Lung (tissue), 12 donors: Measurements from ENCODE around the gene KPNA4. TPM values are rescaled to one million over a fixed set of nuclear protein-coding genes. Genes with fewer than 3 reads are reported as not detected.

Experiments
- ATAC-seq: fragments of 200-7000 bp; cut with Tn5 transposase; one replicate; pipeline ENCODE4 v1.9.1; 2020; ENCODE audit warnings: moderate number of reproducible peaks; ENCODE audit not compliant: insufficient read depth, low FRiP score
- DNase-seq, 3 donors: peaks; one replicate each; pipeline ENCODE4 v3.0.0-alpha.2; 2013 to 2017
- H3K27ac ChIP-seq, 2 donors: one replicate each; pipeline ENCODE4 v1.5.1; 2013; ENCODE audit warnings: mild to moderate bottlenecking in 2 of 2, moderate library complexity in 2 of 2, control low read depth in 1 of 2, inconsistent platforms in 1 of 2, low read depth in 1 of 2, low read length in 1 of 2
- H3K27me3 ChIP-seq, 3 donors: one replicate each; pipeline ENCODE4 v1.5.1; 2013; ENCODE audit warnings: low read length in 2 of 3; ENCODE audit not compliant: control insufficient read depth in 3 of 3, insufficient read depth in 3 of 3
- H3K36me3 ChIP-seq, 4 donors: one replicate each; pipeline ENCODE4 v1.5.1; 2013; ENCODE audit warnings: low read length in 4 of 4, mild to moderate bottlenecking in 1 of 4, moderate library complexity in 1 of 4; ENCODE audit not compliant: control insufficient read depth in 4 of 4, insufficient read depth in 4 of 4
- H3K4me1 ChIP-seq, 5 donors: one replicate each; pipeline ENCODE4 v1.5.1; 2013; ENCODE audit warnings: low read length in 5 of 5, mild to moderate bottlenecking in 2 of 5, moderate library complexity in 1 of 5; ENCODE audit not compliant: control insufficient read depth in 5 of 5, insufficient read depth in 5 of 5
- H3K4me3 ChIP-seq: one replicate; pipeline ENCODE4 v1.5.1; 2013; ENCODE audit warnings: mild to moderate bottlenecking, control low read depth, moderate library complexity
- H3K9ac ChIP-seq, 2 donors: one replicate each; pipeline ENCODE4 v1.5.1; 2013; ENCODE audit warnings: low read length in 2 of 2, control low read depth in 1 of 2; ENCODE audit not compliant: insufficient read depth in 1 of 2
- H3K9me3 ChIP-seq, 4 donors: one replicate each; pipeline ENCODE4 v1.5.1; 2013; ENCODE audit warnings: low read length in 3 of 4, mild to moderate bottlenecking in 1 of 4, moderate library complexity in 1 of 4; ENCODE audit not compliant: control insufficient read depth in 4 of 4, insufficient read depth in 3 of 4
- CTCF ChIP-seq: IDR thresholded peaks from 2 replicates; pipeline ENCODE4 v1.5.1; 2012; ENCODE audit warnings: mild to moderate bottlenecking; ENCODE audit errors: control extremely low read depth, extremely low read depth
- WGBS, 2 donors: extraction: QIAGEN DNeasy Blood & Tissue Kit; methylation state at CpG; one replicate each; pipeline ENCODE4 v1.1.7; 2013; 5-methylcytosine and 5-hydroxymethylcytosine counted together
- polyA plus RNA-seq, 2 donors: library from polyadenylated mRNA; stranded (reverse); fragments of 200-250 nt; gene quantifications; one replicate each; pipeline ENCODE4 v1.2.1, GENCODE V29; 2013
- total RNA-seq, 2 donors: library from RNA; depleted of rRNA in 1 of 2; stranded (reverse); fragments of >200 nt in 1 of 2; gene quantifications; one replicate each; pipeline ENCODE4 v1.2.1, GENCODE V29; 2014 to 2021
- donor health status: control.
- donor health status: control.
- donor health status: Bipolar disorder and iron deficiency.
- donor health status: healthy.
- donor health status: DM: yes; HTN: yes; CAD: no.

The KPNA4 gene
- total and polyA plus RNA-seq, 4 donors, result 12.5 to 35.9 (median 23.5) TPM

GRCh38 chr3:160556141-160556540, 9.2 kb downstream of the KPNA4 start:
- H3K36me3 ChIP-seq, result no peaks in the 10 kb centered on the region
- no peak for ATAC-seq
- peaks cover 0 to 3% (median under 1%) of the 10 kb centered on the region in 4 donors for H3K9me3 ChIP-seq
- H3K4me1 ChIP-seq, result peaks cover 0 to 24% (median 0%) of the 10 kb centered on the region in 5 donors
- no peaks in the 10 kb centered on the region for H3K27me3 ChIP-seq
- 74 to 87% methylated on average over 2 of the region's 2 CpGs for WGBS, 2 donors
- no peak for TF ChIP-seq CTCF
- H3K27ac ChIP-seq, result no peak overlapping the region
- no peak overlapping the region for H3K4me3 ChIP-seq
- no peak overlapping the region for H3K9ac ChIP-seq
- no peak for DNase-seq

GRCh38 chr3:160554980-160555379, 10.4 kb downstream of the KPNA4 start:
- H3K36me3 ChIP-seq, result peaks cover 0 to 5% (median 0%) of the 10 kb centered on the region in 4 donors
- no peaks in the 10 kb centered on the region for H3K27me3 ChIP-seq
- ATAC-seq (no peak), DNase-seq (no peak)
- WGBS, 2 donors, result 94 to 98% methylated on average over 3 of the region's 3 CpGs
- H3K9ac ChIP-seq, result no peak overlapping the region
- TF ChIP-seq CTCF, result no peak
- peaks cover 0 to 7% (median 2%) of the 10 kb centered on the region in 4 donors for H3K9me3 ChIP-seq
- H3K4me1 ChIP-seq, result peaks cover 0 to 24% (median 0%) of the 10 kb centered on the region in 5 donors
- no peak overlapping the region for H3K27ac ChIP-seq
- H3K4me3 ChIP-seq, result no peak overlapping the region

GRCh38 chr3:160553827-160554226, 11.5 kb downstream of the KPNA4 start:
- H3K27me3 ChIP-seq, result no peaks in the 10 kb centered on the region
- H3K9ac ChIP-seq, result no peak overlapping the region
- no peak for ATAC-seq
- TF ChIP-seq CTCF, result no peak
- WGBS, 2 donors, result 60 to 82% methylated on average over 1 of the region's 1 CpG
- no peak overlapping the region for H3K4me3 ChIP-seq
- DNase-seq, result no peak
- no peak overlapping the region for H3K27ac ChIP-seq
- H3K4me1 ChIP-seq, result peaks cover 0 to 24% (median 0%) of the 10 kb centered on the region in 5 donors
- H3K36me3 ChIP-seq, result peaks cover 0 to 5% (median 0%) of the 10 kb centered on the region in 4 donors
- peaks cover 0 to 13% (median 2%) of the 10 kb centered on the region in 4 donors for H3K9me3 ChIP-seq

GRCh38 chr3:160546727-160547126, 18.6 kb downstream of the KPNA4 start:
- WGBS, 2 donors, result 89 to 95% methylated on average over 4 of the region's 4 CpGs
- Histone ChIP-seq H3K27me3 (no peaks in the 10 kb centered on the region), H3K27ac (no peak overlapping the region), H3K9me3 (peaks cover 0 to 12% (median under 1%) of the 10 kb centered on the region in 4 donors), H3K9ac (no peak overlapping the region), H3K36me3 (peaks cover 0 to 5% (median 0%) of the 10 kb centered on the region in 4 donors), H3K4me3 (no peak overlapping the region), H3K4me1 (peaks cover 0 to 6% (median 4%) of the 10 kb centered on the region in 5 donors)
- ATAC-seq (no peak), DNase-seq (no peak)
- no peak for TF ChIP-seq CTCF
